Loucy (cell line): Measurements from ENCODE around the gene PDE9A.

Experiments
- EZH2phosphoT487 ChIP-seq: fragments of 200-600 bp; IDR thresholded peaks from 2 replicates; pipeline ENCODE4 v1.6.1; 2018; ENCODE audit warnings: antibody characterized with exemption, mild to moderate bottlenecking, moderate library complexity, borderline replicate concordance
- TF ChIP-seq, protein P1 (sequence below): fragments of 200-600 bp; sonication (generic); conservative IDR thresholded peaks from 2 replicates; pipeline ENCODE4 v1.5.1; 2014; ENCODE audit warnings: mild to moderate bottlenecking, antibody characterized with exemption, low read length

- TF ChIP-seq, protein P1, sequence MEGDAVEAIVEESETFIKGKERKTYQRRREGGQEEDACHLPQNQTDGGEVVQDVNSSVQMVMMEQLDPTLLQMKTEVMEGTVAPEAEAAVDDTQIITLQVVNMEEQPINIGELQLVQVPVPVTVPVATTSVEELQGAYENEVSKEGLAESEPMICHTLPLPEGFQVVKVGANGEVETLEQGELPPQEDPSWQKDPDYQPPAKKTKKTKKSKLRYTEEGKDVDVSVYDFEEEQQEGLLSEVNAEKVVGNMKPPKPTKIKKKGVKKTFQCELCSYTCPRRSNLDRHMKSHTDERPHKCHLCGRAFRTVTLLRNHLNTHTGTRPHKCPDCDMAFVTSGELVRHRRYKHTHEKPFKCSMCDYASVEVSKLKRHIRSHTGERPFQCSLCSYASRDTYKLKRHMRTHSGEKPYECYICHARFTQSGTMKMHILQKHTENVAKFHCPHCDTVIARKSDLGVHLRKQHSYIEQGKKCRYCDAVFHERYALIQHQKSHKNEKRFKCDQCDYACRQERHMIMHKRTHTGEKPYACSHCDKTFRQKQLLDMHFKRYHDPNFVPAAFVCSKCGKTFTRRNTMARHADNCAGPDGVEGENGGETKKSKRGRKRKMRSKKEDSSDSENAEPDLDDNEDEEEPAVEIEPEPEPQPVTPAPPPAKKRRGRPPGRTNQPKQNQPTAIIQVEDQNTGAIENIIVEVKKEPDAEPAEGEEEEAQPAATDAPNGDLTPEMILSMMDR = no peak
- no peak for TF ChIP-seq EZH2phosphoT487
Measured at GRCh38 chr21:42779431-42779861, 126.0 kb downstream of the PDE9A start.
